ENCODE measurements around the gene PPP1R7.
A peak's percentile ranks its signal among the peaks of the same experiment; 100 is the strongest.

The PPP1R7 gene

DNA sequence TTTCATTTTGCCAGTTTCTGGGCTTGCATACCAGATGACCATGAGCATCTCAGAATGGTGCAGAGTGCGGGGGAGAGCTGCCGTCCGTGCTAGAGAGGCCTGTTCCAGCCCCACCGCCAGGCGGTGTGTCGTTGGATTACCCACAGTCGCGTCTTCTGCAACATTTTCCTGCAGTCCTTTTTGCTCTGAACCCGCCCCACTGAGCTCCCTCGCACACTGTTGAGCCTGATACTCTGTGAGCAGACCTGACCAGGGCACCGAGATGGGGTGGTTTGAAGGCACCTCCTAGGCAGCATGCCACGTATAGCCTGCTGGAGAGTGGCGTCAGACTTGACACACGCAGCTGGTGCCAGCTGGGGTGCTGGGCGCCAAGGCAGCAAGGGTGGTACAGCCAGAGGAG, 18.1 kb downstream of the PPP1R7 start:
- no peak for DNase-seq (ENCODE audit: low spot score)

DNA sequence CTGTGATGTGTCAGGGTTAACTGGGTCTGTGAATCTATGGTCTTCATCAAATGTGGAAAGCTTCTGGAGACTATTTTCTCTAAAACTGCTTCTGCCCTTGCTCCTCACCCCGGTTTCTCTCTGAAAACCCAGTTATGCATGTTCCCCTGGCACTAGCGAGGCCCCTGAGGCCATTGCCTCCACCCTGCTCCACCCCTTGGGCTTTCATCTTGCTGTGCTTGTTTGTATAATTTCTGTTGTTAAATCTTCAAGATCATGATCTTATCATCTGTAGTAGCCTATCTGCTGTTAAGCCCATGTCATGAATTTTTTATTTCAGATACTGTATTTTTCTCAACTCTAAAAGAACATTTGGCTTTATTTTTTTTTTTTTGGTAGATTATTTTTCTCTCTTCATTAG, 23.3 kb downstream of the PPP1R7 start:
- no peak for DNase-seq (ENCODE audit: low spot score)

- DNase-seq (ENCODE audit: low spot score): no peak
Observed at GRCh38 chr2:241177526-241178334, 27.5 kb downstream of the PPP1R7 start.

DNA sequence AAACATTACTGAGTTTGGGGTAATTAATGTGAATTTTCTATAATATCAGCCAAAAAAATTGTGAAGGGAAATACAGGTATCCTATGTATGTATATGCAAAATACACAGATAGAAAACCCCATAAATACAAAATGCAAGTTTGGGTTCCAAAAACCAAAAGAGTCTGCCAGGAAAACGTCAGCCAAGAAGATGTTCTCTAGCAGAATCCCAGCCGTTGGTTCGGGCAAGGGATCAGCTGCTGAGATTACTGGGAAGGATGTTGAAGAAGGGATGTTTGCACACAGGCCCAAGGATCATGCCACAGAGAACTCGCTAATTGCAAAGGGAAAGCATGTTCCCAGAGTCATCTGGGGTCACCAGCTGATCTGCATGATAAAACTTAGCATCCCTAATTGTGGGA, 28.7 kb downstream of the PPP1R7 start:
- no peak for DNase-seq (ENCODE audit: low spot score)

- DNase-seq (ENCODE audit: low spot score): no peak
Observed at GRCh38 chr2:241179899-241180298, 29.6 kb downstream of the PPP1R7 start.

GRCh38 chr2:241180495-241180894, 30.2 kb downstream of the PPP1R7 start:
- no peak for DNase-seq (ENCODE audit: low spot score)

DNA sequence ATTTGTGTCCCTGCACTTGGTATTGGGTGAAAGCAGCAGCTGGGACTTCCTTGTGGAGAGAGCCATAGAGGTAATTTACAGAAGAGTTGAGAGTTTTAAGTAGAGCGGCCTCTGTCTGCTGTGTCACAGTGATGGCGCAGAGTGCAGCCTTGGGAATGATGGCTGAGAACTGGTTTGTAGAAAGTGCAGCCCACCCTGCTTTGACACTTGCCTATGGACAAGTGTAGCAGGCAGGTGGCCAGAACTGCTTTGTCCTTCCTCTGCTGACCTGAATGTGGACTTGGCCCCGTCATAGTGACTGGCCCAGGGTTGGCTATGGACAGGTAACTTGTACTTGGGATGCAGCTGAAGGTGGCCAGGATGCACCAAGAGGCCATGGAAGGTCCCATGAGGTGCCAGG, 31.9 kb downstream of the PPP1R7 start:
- DNase-seq (ENCODE audit: low spot score): no peak

DNA sequence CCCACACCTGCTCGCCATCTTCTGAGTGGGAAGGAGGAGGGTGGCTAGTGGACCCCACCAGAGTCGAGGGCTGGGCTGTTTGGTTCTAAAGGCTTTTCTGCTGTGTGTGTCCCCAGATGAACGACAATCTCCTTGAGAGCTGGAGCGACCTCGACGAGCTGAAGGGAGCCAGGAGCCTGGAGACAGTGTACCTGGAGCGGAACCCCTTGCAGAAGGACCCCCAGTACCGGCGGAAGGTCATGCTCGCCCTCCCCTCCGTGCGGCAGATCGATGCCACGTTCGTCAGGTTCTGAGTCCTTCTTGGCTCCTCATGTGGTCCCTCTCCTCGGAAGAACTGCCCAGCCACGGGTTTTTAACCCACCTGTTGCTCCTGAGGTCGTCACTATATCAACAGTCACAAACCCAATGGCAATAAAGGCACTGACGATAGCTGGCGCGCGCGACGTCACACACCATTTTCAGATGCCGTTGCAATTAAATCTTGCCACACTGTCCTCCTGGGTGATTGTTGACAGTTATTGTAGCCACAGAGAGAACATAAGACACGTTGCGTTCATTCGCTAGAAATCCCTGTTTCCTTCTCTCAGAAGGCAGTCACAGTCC, 32.4 kb downstream of the PPP1R7 start:
- DNase-seq (ENCODE audit: low spot score): no peak

GRCh38 chr2:241183221-241183620, 33.0 kb downstream of the PPP1R7 start:
- no peak for DNase-seq (ENCODE audit: low spot score)

DNA sequence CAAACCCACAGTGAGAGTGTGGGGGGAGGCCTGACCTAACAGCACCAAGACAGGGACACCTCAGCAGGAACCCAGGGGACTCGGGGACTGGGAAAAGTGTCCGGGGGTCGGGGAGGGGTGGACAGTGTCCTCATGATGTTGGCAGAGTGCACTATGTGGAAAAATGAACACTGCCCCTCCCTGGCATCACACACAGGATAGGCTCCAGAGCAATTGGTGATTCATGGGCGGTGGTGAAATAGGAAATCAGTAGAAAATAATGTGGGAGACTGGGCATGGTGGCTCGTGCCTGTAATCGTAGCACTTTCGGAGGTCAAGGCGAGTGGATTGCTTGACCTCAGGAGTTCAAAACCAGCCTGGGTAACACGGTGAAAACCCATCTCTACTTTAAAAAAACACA, 34.6 kb downstream of the PPP1R7 start:
- DNase-seq (ENCODE audit: low spot score): no peak

GRCh38 chr2:241185961-241186360, 35.7 kb downstream of the PPP1R7 start:
- no peak for DNase-seq (ENCODE audit: low spot score)

GRCh38 chr2:241187101-241187917, 37.0 kb downstream of the PPP1R7 start:
- no peak for DNase-seq (ENCODE audit: low spot score)

DNA sequence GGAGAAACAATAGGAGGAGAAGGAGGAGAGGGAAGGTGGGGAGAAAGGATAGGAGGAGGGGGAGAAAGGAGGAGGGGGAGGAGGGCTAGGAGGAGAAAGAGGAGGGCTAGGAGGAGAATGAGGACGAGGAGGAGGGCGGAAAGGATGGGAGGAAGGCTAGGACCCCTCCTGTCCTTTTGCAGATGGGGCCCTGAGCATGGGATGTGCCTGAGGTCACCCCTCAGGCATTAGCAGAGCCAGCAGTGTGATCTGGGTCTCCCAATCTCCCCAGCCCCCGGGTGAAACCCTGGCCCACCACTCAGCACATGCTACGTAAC, 37.6 kb downstream of the PPP1R7 start:
- DNase-seq (ENCODE audit: low spot score): no peak

GRCh38 chr2:241188361-241189092, 38.3 kb downstream of the PPP1R7 start, which contains the start of gene ANO7:
TSS of gene ANO7 (plus strand) at chr2:241188677. CDS start at chr2:241190064, 1,387 bp downstream.
- no peak for DNase-seq (ENCODE audit: low spot score)

- DNase-seq (ENCODE audit: low spot score): no peak
Observed at GRCh38 chr2:241189093-241189855, 39.0 kb downstream of the PPP1R7 start.

DNA sequence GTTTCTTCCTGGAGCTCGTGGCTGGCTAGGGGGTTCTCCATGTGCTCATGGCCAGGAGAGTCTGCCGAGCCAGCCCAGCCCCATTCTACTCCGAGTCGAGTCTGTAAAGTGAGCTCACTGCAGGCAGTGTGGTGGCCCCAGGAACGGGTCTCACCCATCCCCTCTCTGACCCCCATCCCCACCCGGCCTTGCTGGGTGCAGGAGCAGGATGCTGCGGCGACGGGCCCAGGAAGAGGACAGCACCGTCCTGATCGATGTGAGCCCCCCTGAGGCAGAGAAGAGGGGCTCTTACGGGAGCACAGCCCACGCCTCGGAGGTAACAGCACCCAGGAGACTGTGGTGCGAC, 39.6 kb downstream of the PPP1R7 start:
- no peak for DNase-seq (ENCODE audit: low spot score)

DNA sequence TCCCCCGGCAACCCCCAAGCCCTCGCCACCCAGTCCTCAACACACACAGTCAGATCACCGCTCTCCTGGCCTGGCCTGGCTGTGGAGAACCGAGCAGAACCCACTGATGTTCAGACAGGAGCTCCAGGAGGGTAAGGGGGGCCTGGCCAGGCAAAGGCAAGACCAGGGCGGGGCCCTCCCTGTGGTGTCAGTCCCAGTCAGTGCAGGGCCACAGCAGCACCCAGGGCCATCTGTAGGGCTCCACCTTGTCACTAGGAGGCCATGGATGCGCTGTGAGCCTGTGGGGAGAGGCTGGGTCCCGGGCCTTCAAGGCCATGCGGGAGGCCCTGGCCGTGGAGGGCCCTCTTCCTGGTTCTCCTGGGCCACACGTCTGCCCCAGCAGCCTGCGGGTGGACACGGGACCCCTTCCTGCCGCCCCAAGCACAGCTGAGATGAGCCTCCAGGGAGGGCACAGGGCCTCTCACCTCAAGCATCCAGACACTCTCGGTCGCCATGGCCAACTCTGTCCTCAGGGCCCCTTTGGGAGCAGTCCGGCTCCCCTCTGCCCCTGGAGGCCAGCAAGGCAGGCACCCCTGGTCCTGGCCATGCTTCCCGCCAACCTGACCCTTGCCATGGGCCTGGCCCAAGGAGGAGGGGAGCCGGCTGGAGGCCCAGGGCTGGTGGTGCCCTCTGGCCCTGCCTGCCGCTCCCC, 40.2 kb downstream of the PPP1R7 start:
- DNase-seq (ENCODE audit: low spot score): no peak

- peak; percentile 7 for DNase-seq (ENCODE audit: low spot score)
Observed at GRCh38 chr2:241191081-241191480, 40.8 kb downstream of the PPP1R7 start.

DNA sequence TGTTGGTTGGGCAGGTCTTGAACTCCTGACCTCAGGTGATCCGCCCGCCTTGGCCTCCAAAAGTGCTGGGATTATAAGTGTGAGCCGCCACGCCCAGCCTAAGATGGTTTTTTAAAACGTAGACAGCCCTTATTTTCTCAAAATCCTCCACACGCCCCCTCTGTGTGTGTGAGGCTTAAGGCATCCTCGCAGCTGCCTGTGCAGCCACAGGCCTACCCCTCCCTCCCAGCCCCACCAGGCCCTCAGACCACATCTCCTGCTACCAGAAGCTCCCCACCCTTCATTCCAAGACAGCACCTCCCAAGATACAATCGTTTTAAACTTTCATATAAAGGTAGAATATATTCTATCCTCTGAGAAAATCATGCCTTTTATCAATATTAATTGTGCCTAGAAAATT, 43.0 kb downstream of the PPP1R7 start:
- no peak for DNase-seq (ENCODE audit: low spot score)

DNA sequence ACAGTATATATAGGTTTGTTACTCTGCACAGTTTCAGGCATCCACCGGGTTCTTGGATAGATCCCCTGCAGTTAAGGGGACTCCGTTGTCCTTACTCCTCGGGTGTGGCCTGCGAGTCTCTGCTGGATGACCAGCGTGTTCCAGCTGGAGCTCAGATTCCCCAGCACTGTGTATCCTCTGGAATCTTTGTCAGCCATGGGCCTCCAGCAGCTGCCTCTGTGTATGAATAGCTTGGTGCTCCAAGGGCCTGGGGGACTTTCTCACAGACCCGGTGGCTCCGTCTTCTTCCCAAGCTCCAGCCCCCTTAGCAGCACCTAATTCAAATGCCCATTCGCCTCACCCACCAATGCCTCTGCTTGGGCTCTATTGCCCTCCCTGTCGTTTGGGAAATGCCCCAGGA, 44.5 kb downstream of the PPP1R7 start:
- DNase-seq (ENCODE audit: low spot score): no peak

DNA sequence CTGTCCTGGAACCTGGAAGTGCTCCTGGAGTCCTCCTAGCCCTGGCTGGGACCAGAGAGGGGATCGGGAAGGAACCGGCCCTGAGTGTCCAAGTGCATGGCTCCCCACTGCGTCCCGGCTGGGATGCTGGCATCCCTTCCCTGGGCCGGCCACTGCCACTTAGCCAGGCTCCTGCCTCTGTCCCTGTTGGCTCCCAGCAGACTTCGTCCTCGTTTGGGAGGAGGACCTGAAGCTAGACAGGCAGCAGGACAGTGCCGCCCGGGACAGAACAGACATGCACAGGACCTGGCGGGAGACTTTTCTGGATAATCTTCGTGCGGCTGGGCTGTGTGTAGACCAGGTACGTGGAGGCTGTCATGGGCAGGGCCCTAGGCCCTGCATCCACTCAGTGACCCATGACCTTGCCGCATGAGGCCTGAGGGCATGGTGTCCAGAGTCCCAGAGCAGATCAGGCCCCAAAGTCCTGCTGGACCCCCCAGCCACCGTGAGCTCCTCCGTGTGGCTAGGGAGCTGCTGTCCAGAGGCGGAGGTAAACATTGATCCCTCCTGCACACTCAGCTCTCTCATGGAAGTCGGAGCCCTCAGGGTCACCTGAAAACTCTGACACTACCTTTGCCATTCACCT, 45.4 kb downstream of the PPP1R7 start:
- DNase-seq (ENCODE audit: low spot score): no peak
